Vagina (tissue), 2 donors: ENCODE measurements around the gene SLC27A2.

Experiments
- CTCF ChIP-seq, 3 experiments: fragments of 450-650 bp in 2 of 3; fragments of 200-600 bp in 1 of 3; sonication (generic) in 1 of 3; IDR thresholded peaks; one replicate each; pipeline ENCODE4 v1.5.1; 2017 to 2019; ENCODE audit warnings: antibody characterized with exemption in 3 of 3, mild to moderate bottlenecking in 2 of 3, moderate library complexity in 2 of 3
- POLR2A ChIP-seq, 2 donors: fragments of 450-650 bp; IDR thresholded peaks; one replicate each; pipeline ENCODE4 v1.6.1; 2017; ENCODE audit warnings: antibody characterized with exemption in 2 of 2, mild to moderate bottlenecking in 2 of 2, moderate library complexity in 2 of 2
- POLR2AphosphoS5 ChIP-seq, 2 donors: sonication (generic); formaldehyde crosslinking; IDR thresholded peaks; one replicate each; pipeline ENCODE4 v1.9.0; 2017; ENCODE audit warnings: antibody characterized with exemption in 2 of 2, mild to moderate bottlenecking in 2 of 2, low read depth in 1 of 2; ENCODE audit not compliant: insufficient read depth in 1 of 2

GRCh38 chr15:50137893-50138292, 44.1 kb upstream of the SLC27A2 start:
- TF ChIP-seq POLR2AphosphoS5 (IDR thresholded peaks at IDR 0.05; ENCODE audit: insufficient read depth in 1 of 2, low read depth in 1 of 2) (no peak), CTCF (IDR thresholded peaks at IDR 0.05) (no peak), POLR2A (IDR thresholded peaks at IDR 0.05) (no peak)
